HEK293 (cell line): Measurements from ENCODE around the gene RHOJ.

Experiments
- BCL11A ChIP-seq: fragments of 450-650 bp; formaldehyde crosslinking; IDR thresholded peaks from 2 replicates; pipeline ENCODE4 v1.5.1; 2016; ENCODE audit warnings: low read depth, missing biosample characterization, missing genetic modification characterization
- CTCF ChIP-seq: fragments of 450-650 bp; formaldehyde crosslinking; IDR thresholded peaks from 2 replicates; pipeline ENCODE4 v1.5.1; 2016; ENCODE audit warnings: missing biosample characterization, missing genetic modification characterization
- ZBTB20 ChIP-seq: fragments of 450-650 bp; formaldehyde crosslinking; IDR thresholded peaks from 2 replicates; pipeline ENCODE4 v1.5.1; 2016; ENCODE audit warnings: missing biosample characterization, missing genetic modification characterization
- ZBTB21 ChIP-seq: fragments of 450-650 bp; formaldehyde crosslinking; IDR thresholded peaks from 2 replicates; pipeline ENCODE4 v1.5.1; 2017; ENCODE audit warnings: missing biosample characterization, missing genetic modification characterization
- ZNF239 ChIP-seq: fragments of 450-650 bp; formaldehyde crosslinking; IDR thresholded peaks from 2 replicates; pipeline ENCODE4 v1.5.1; 2016; ENCODE audit warnings: missing biosample characterization, missing genetic modification characterization
- ZNF341 ChIP-seq: fragments of 450-650 bp; formaldehyde crosslinking; IDR thresholded peaks from 2 replicates; pipeline ENCODE4; 2016; ENCODE audit warnings: low read depth, missing biosample characterization, missing genetic modification characterization

GRCh38 chr14:63212776-63213500 lies 8.7 kb downstream of the RHOJ start:
- TF ChIP-seq CTCF (tag by site-specific recombination) (no peak), ZNF341 (tag by site-specific recombination) (no peak), ZBTB21 (tag by site-specific recombination) (no peak), ZBTB20 (tag by site-specific recombination) (no peak), BCL11A (tag by site-specific recombination) (no peak), ZNF239 (tag by site-specific recombination) (no peak)
